Activated gamma-delta T cell treated with anti-CD3 and anti-CD28 coated beads, Interleukin-2, amount 50 U/mL, for 16 hours (primary cell): ENCODE measurements around the gene GPT2.

Experiments
- DNase-seq: peaks from one replicate; pipeline ENCODE4 v3.0.0-alpha.2; 2020; ENCODE audit warnings: low read depth

Gene GPT2

GRCh38 chr16:46898006-46898405, 13.8 kb downstream of the GPT2 start:
- no peak for DNase-seq

- DNase-seq: no peak
These were observed 15.4 kb downstream of the GPT2 start for GRCh38 chr16:46899443-46900143.

GRCh38 chr16:46900455-46901235, 16.5 kb downstream of the GPT2 start:
- DNase-seq: no peak

- no peak for DNase-seq
These were observed 17.5 kb downstream of the GPT2 start for GRCh38 chr16:46901709-46902108.

GRCh38 chr16:46903255-46903905, 19.2 kb downstream of the GPT2 start:
- DNase-seq: no peak

GRCh38 chr16:46904471-46904870, 20.3 kb downstream of the GPT2 start:
- no peak for DNase-seq

GRCh38 chr16:46906360-46907060, 22.3 kb downstream of the GPT2 start:
- DNase-seq: no peak

- DNase-seq: no peak
These were observed 23.1 kb downstream of the GPT2 start for GRCh38 chr16:46907061-46907774.

- DNase-seq: peak; percentile 51
These were observed 24.6 kb downstream of the GPT2 start for GRCh38 chr16:46908540-46909372.

GRCh38 chr16:46911038-46911437, 26.9 kb downstream of the GPT2 start:
- DNase-seq: no peak

GRCh38 chr16:46911650-46912049, 27.5 kb downstream of the GPT2 start:
- no peak for DNase-seq

- no peak for DNase-seq
These were observed 30.5 kb downstream of the GPT2 start for GRCh38 chr16:46914556-46915201.

GRCh38 chr16:46915483-46916025, 31.4 kb downstream of the GPT2 start:
- DNase-seq: no peak

- no peak for DNase-seq
These were observed 32.8 kb downstream of the GPT2 start for GRCh38 chr16:46916980-46917379.

- DNase-seq: no peak
These were observed 34.2 kb downstream of the GPT2 start for GRCh38 chr16:46918400-46918799.

- DNase-seq: no peak
These were observed 35.0 kb downstream of the GPT2 start for GRCh38 chr16:46918905-46919792.

GRCh38 chr16:46920402-46921068, 36.4 kb downstream of the GPT2 start:
- DNase-seq: no peak

- no peak for DNase-seq
These were observed 38.1 kb downstream of the GPT2 start for GRCh38 chr16:46922239-46922638.
